Astrocyte (in vitro differentiated cells and primary cell): ENCODE measurements around the gene PTPN3. TPM values are rescaled to one million over a fixed set of nuclear protein-coding genes. Genes with fewer than 3 reads are reported as not detected.
A peak's percentile ranks its signal among the peaks of the same experiment; 100 is the strongest.

ENCODE experiments used
- DNase-seq: peaks from one replicate; pipeline ENCODE4 v3.0.0-alpha.2; 2010; ENCODE audit warnings: low read depth
- FAIRE-seq: peaks from 2 replicates; lab custom pipeline; 2011; peaks lifted over from hg19 to GRCh38; lab: Jason Lieb, UNC
- H2AFZ ChIP-seq: 2 replicates; pipeline ENCODE4 v1.6.0; 2012; ENCODE audit warnings: low read depth, low read length, inconsistent platforms
- H3K27ac ChIP-seq: 2 replicates; pipeline ENCODE4 v1.5.1; 2011; ENCODE audit warnings: low read depth, low read length, inconsistent platforms
- H3K27me3 ChIP-seq: 2 replicates; pipeline ENCODE4 v1.6.0; 2011; ENCODE audit warnings: low read length, inconsistent platforms; ENCODE audit not compliant: insufficient read depth
- H3K36me3 ChIP-seq: 2 replicates; pipeline ENCODE4 v1.5.1; 2011; ENCODE audit warnings: low read length, inconsistent platforms; ENCODE audit not compliant: insufficient read depth
- H3K4me1 ChIP-seq: 2 replicates; pipeline ENCODE4 v1.5.1; 2011; ENCODE audit warnings: low read length, inconsistent platforms; ENCODE audit not compliant: insufficient read depth
- H3K4me2 ChIP-seq: 2 replicates; pipeline ENCODE4 v1.6.0; 2012; ENCODE audit warnings: low read length, inconsistent platforms
- H3K4me3 ChIP-seq: 2 replicates; pipeline ENCODE4 v1.5.1; 2011; ENCODE audit warnings: low read depth, mild to moderate bottlenecking, low read length, inconsistent platforms; ENCODE audit not compliant: insufficient read depth
- H3K79me2 ChIP-seq: 2 replicates; pipeline ENCODE4 v1.6.0; 2012; ENCODE audit warnings: mild to moderate bottlenecking, low read length, inconsistent platforms; ENCODE audit not compliant: insufficient read depth
- H3K9ac ChIP-seq: 2 replicates; pipeline ENCODE4 v1.6.0; 2012; ENCODE audit warnings: mild to moderate bottlenecking, low read length, inconsistent platforms
- H3K9me3 ChIP-seq: 2 replicates; pipeline ENCODE4 v1.5.1; 2012; ENCODE audit warnings: low read depth, mild to moderate bottlenecking, low read length, inconsistent platforms; ENCODE audit not compliant: insufficient read depth
- H4K20me1 ChIP-seq: 2 replicates; pipeline ENCODE4 v1.6.0; 2012; ENCODE audit warnings: low read length, inconsistent platforms; ENCODE audit not compliant: insufficient read depth
- H3K27ac Mint-ChIP-seq: one replicate; pipeline ENCODE4 v1.8.0; 2021; ENCODE audit warnings: mild to moderate bottlenecking, mixed read lengths; ENCODE audit not compliant: unreplicated experiment
- H3K27me3 Mint-ChIP-seq: one replicate; pipeline ENCODE4 v1.8.0; 2021; ENCODE audit warnings: low read depth, mixed read lengths; ENCODE audit not compliant: unreplicated experiment
- H3K36me3 Mint-ChIP-seq: one replicate; pipeline ENCODE4 v1.8.0; 2021; ENCODE audit warnings: low read depth, mixed read lengths; ENCODE audit not compliant: unreplicated experiment
- H3K4me1 Mint-ChIP-seq: one replicate; pipeline ENCODE4 v1.8.0; 2021; ENCODE audit warnings: low read depth, mixed read lengths; ENCODE audit not compliant: unreplicated experiment
- H3K4me3 Mint-ChIP-seq: one replicate; pipeline ENCODE4 v1.8.0; 2021; ENCODE audit warnings: mild to moderate bottlenecking, moderate library complexity, mixed read lengths; ENCODE audit not compliant: unreplicated experiment
- H3K9me3 Mint-ChIP-seq: one replicate; pipeline ENCODE4 v1.8.0; 2021; ENCODE audit warnings: mild to moderate bottlenecking, mixed read lengths; ENCODE audit not compliant: unreplicated experiment
- CTCF ChIP-seq: IDR thresholded peaks from 2 replicates; pipeline ENCODE4 v1.5.1; 2011; ENCODE audit warnings: low read depth, mild to moderate bottlenecking, inconsistent platforms, low read length, moderate library complexity; ENCODE audit not compliant: insufficient read depth
- EZH2 ChIP-seq: IDR thresholded peaks from 2 replicates; pipeline ENCODE4 v1.6.1; 2012; ENCODE audit warnings: mild to moderate bottlenecking, low read length, inconsistent platforms; ENCODE audit not compliant: insufficient read depth
- total RNA-seq: library from RNA; stranded (reverse); gene quantifications from 2 replicates; pipeline ENCODE4 v1.2.1, GENCODE V29; 2021

PTPN3 gene
- total RNA-seq, 1 donor from 2014 or later, result 1.1 TPM

- Mint-ChIP-seq H3K9me3 (no peaks in the 10 kb centered on the region), H3K4me1 (peaks cover 4% of the 10 kb centered on the region), H3K27me3 (no peaks in the 10 kb centered on the region), H3K27ac (no peak overlapping the region), H3K36me3 (no peaks in the 10 kb centered on the region), H3K4me3 (no peak overlapping the region)
- Histone ChIP-seq H3K27me3 (no peaks in the 10 kb centered on the region), H3K9ac (no peak overlapping the region), H4K20me1 (peaks cover 2% of the 10 kb centered on the region), H3K79me2 (no peaks in the 10 kb centered on the region), H3K4me3 (no peak overlapping the region), H2AFZ (no peak overlapping the region), H3K4me2 (no peak overlapping the region), H3K9me3 (no peaks in the 10 kb centered on the region), H3K36me3 (no peaks in the 10 kb centered on the region), H3K4me1 (no peaks in the 10 kb centered on the region), H3K27ac (no peak overlapping the region)
- FAIRE-seq, result no peak
- DNase-seq, result peak; percentile 30
- TF ChIP-seq EZH2 (no peak), CTCF (no peak)
Observed at GRCh38 chr9:109466623-109467590, 31.2 kb downstream of the PTPN3 start.

GRCh38 chr9:109463924-109464625 lies 34.0 kb downstream of the PTPN3 start:
- H3K4me1 ChIP-seq, result no peaks in the 10 kb centered on the region
- no peak overlapping the region for H3K4me2 ChIP-seq
- Mint-ChIP-seq H3K4me1 (peaks cover 3% of the 10 kb centered on the region), H3K27me3 (peaks cover 10% of the 10 kb centered on the region), H3K36me3 (no peaks in the 10 kb centered on the region), H3K27ac (no peak overlapping the region), H3K9me3 (no peaks in the 10 kb centered on the region), H3K4me3 (no peak overlapping the region)
- no peak overlapping the region for H3K27ac ChIP-seq
- no peaks in the 10 kb centered on the region for H3K79me2 ChIP-seq
- no peaks in the 10 kb centered on the region for H3K27me3 ChIP-seq
- H3K9me3 ChIP-seq, result no peaks in the 10 kb centered on the region
- no peak overlapping the region for H3K9ac ChIP-seq
- TF ChIP-seq CTCF, result no peak
- no peak for TF ChIP-seq EZH2
- H4K20me1 ChIP-seq, result no peaks in the 10 kb centered on the region
- no peak overlapping the region for H2AFZ ChIP-seq
- H3K36me3 ChIP-seq, result no peaks in the 10 kb centered on the region
- FAIRE-seq (no peak), DNase-seq (no peak)
- H3K4me3 ChIP-seq, result no peak overlapping the region
